GM12878 (cell line): ENCODE data around the gene SIVA1. TPM values are rescaled to one million over a fixed set of nuclear protein-coding genes. Genes with fewer than 3 reads are reported as not detected.

ENCODE experiments used
- ATAC-seq: fragments of 200-7000 bp; cut with Tn5 transposase; 3 replicates; pipeline ENCODE4 v1.9.1; 2020; ENCODE audit warnings: mild to moderate bottlenecking, moderate library complexity
- BruUV-seq: library from RNA; stranded (reverse); fragments of 400-500 nt; replicated peaks from 2 replicates; lab custom pipeline; 2021; lab: Mats Ljungman, UMichigan
- CTCF ChIA-PET: fragments of 300-600 bp; sonication (Branson Sonifier 250); formaldehyde crosslinking; extraction: SDS; loops from one replicate; lab custom pipeline; 2021; ENCODE audit warnings: inconsistent platforms; lab: Yijun Ruan, JAX
- POLR2A ChIA-PET: fragments of 350-600 bp; formaldehyde crosslinking; extraction: SDS; loops from one replicate; lab custom pipeline; 2021; ENCODE audit warnings: inconsistent platforms; lab: Charles Lee
- RAD21 ChIA-PET: fragments of 300-600 bp; sonication (Branson Sonifier 250); formaldehyde crosslinking; loops from one replicate; lab custom pipeline; 2023; ENCODE audit warnings: antibody characterized with exemption; ENCODE audit not compliant: unreplicated experiment; lab: Charles Lee
- SMC1A ChIA-PET: fragments of 300-600 bp; sonication (Branson Sonifier 250); formaldehyde crosslinking; loops from one replicate; lab custom pipeline; 2023; ENCODE audit not compliant: unreplicated experiment, uncharacterized antibody; lab: Charles Lee
- DNase-seq: peaks from one replicate; pipeline ENCODE4 v3.0.0-alpha.2; 2011; ENCODE audit warnings: low read depth, low spot score
- FAIRE-seq: peaks from 3 replicates; lab custom pipeline; 2011; peaks lifted over from hg19 to GRCh38; lab: Jason Lieb, UNC
- H2AFZ ChIP-seq: 2 replicates; pipeline ENCODE4 v1.6.0; 2011; ENCODE audit warnings: low read depth, low read length, control low read depth; ENCODE audit not compliant: control insufficient read depth
- H3K27ac ChIP-seq: 2 replicates; pipeline ENCODE4 v1.5.1; 2011; ENCODE audit warnings: control low read depth; ENCODE audit not compliant: control insufficient read depth, insufficient read depth
- H3K27me3 ChIP-seq, 2 experiments: replicated peaks in 1 of 2; 2 replicates each; pipeline versions ENCODE4 v1.6.0 to v1.6.1; 2011; ENCODE audit warnings: low read length in 1 of 2; ENCODE audit not compliant: control insufficient read depth in 2 of 2, insufficient read depth in 2 of 2
- H3K36me3 ChIP-seq, 2 experiments: 2 replicates each; pipeline ENCODE4 v1.5.1; 2011; ENCODE audit warnings: low read length in 1 of 2; ENCODE audit not compliant: control insufficient read depth in 2 of 2, insufficient read depth in 2 of 2
- H3K4me1 ChIP-seq: 2 replicates; pipeline ENCODE4 v1.6.1; 2011; ENCODE audit warnings: mild to moderate bottlenecking, low read length, moderate library complexity, mixed read lengths; ENCODE audit not compliant: control insufficient read depth, insufficient read depth
- H3K4me2 ChIP-seq: 2 replicates; pipeline ENCODE4 v1.6.0; 2011; ENCODE audit warnings: control low read depth; ENCODE audit not compliant: control insufficient read depth, insufficient read depth
- H3K4me3 ChIP-seq: fragments of 200-600 bp; sonication (generic); 2 replicates; pipeline ENCODE4 v1.5.1; 2016
- H3K79me2 ChIP-seq: 2 replicates; pipeline ENCODE4 v1.6.0; 2011; ENCODE audit warnings: low read length; ENCODE audit not compliant: control insufficient read depth, insufficient read depth
- H3K9ac ChIP-seq: 2 replicates; pipeline ENCODE4 v1.8.0; 2011; ENCODE audit warnings: low read length, control low read depth, mixed read lengths; ENCODE audit not compliant: control insufficient read depth, insufficient read depth
- H3K9me3 ChIP-seq: replicated peaks from 3 replicates; pipeline ENCODE4 v1.5.1; 2011; ENCODE audit warnings: mild to moderate bottlenecking, low read length; ENCODE audit not compliant: control insufficient read depth, insufficient read depth
- H4K20me1 ChIP-seq: 2 replicates; pipeline ENCODE4 v1.6.0; 2011; ENCODE audit not compliant: control insufficient read depth, insufficient read depth
- E2F4 ChIP-seq: IDR thresholded peaks from 2 replicates; pipeline ENCODE4 v1.6.1; 2012; ENCODE audit warnings: low read depth, low read length, improper control_type of control experiment
- EZH2 ChIP-seq: IDR thresholded peaks from 2 replicates; pipeline ENCODE4 v1.6.1; 2012; ENCODE audit warnings: low read depth, mild to moderate bottlenecking, control low read depth, inconsistent platforms, low read length, borderline replicate concordance; ENCODE audit not compliant: control insufficient read depth
- IRF4 ChIP-seq: IDR thresholded peaks from 2 replicates; pipeline ENCODE4 v1.6.1; 2011; ENCODE audit warnings: low read depth, low read length
- NR2F1 ChIP-seq: fragments of 450-650 bp; conservative IDR thresholded peaks from 2 replicates; pipeline ENCODE4 v1.6.1; 2017; ENCODE audit warnings: mild to moderate bottlenecking
- PAX8 ChIP-seq: fragments of 450-650 bp; IDR thresholded peaks from 2 replicates; pipeline ENCODE4 v1.6.1; 2017; ENCODE audit warnings: mild to moderate bottlenecking, moderate library complexity
- RUNX3 ChIP-seq: IDR thresholded peaks from 2 replicates; pipeline ENCODE4 v1.6.1; 2012; ENCODE audit warnings: low read length, inconsistent platforms
- SMC3 ChIP-seq: IDR thresholded peaks from 2 replicates; pipeline ENCODE4 v1.6.1; 2011; ENCODE audit warnings: low read length, improper control_type of control experiment, borderline replicate concordance
- SREBF1 ChIP-seq: IDR thresholded peaks from 2 replicates; pipeline ENCODE4 v1.6.1; 2012; ENCODE audit warnings: mild to moderate bottlenecking, low read length
- SUZ12 ChIP-seq: fragments of 200-600 bp; sonication (generic); IDR thresholded peaks from one replicate; pipeline ENCODE4 v1.6.1; 2018; ENCODE audit warnings: antibody characterized with exemption, mild to moderate bottlenecking; ENCODE audit not compliant: unreplicated experiment
- TAF1 ChIP-seq: IDR thresholded peaks from 2 replicates; pipeline ENCODE4 v1.6.1; 2011; ENCODE audit warnings: mild to moderate bottlenecking, low read depth, low read length, borderline replicate concordance
- ZNF384 ChIP-seq: IDR thresholded peaks from 2 replicates; pipeline ENCODE4 v1.6.1; 2012; ENCODE audit warnings: low read depth, mild to moderate bottlenecking, low read length, improper control_type of control experiment, borderline replicate concordance
- ZNF592 ChIP-seq: fragments of 450-650 bp; IDR thresholded peaks from 2 replicates; pipeline ENCODE4 v1.6.1; 2017; ENCODE audit warnings: mild to moderate bottlenecking, moderate library complexity
- ZSCAN29 ChIP-seq: fragments of 450-650 bp; IDR thresholded peaks from 2 replicates; pipeline ENCODE4 v1.6.1; 2017; ENCODE audit warnings: mild to moderate bottlenecking, moderate library complexity
- WGBS: methylation state at CpG from one replicate; pipeline ENCODE4 v1.1.6; 2016; ENCODE audit warnings: low lambda C conversion rate; ENCODE audit not compliant: insufficient replicate concordance, insufficient coverage; ENCODE audit errors: missing lambda C conversion rate; 5-methylcytosine and 5-hydroxymethylcytosine counted together
- in situ Hi-C: fragments of 300-500 bp; cut with MboI; formaldehyde crosslinking; loops from 9 replicates; pipeline ENCODE4 v1.14.3; 2018; ENCODE audit warnings: mixed read lengths
- intact Hi-C: fragments of 100-400 bp; cut with micrococcal nuclease; formaldehyde crosslinking; loops from one replicate; pipeline ENCODE4 v1.14.2; 2022; ENCODE audit not compliant: unreplicated experiment
- polyA plus RNA-seq, 11 experiments: library from polyadenylated mRNA; depleted of rRNA in 4 of 11; unstranded in 6 of 11; stranded (reverse) in 5 of 11; fragments of >200 nt; fragmentation: Nextera tagmentation in 4 of 11; fragmentation: Illumina TruSeq in 1 of 11; extraction: Ambion mirVana in 4 of 11; extraction: Trizol in 1 of 11; gene quantifications; 1 replicate in 1 of 11; 2 replicates in 10 of 11; pipeline versions ENCODE4 v1.2.1 to v1.2.3, GENCODE V29; 2011 to 2016; ENCODE audit warnings: inconsistent platforms in 2 of 11, missing spikeins in 2 of 11, low read depth in 1 of 11
- total RNA-seq, 4 experiments: library from RNA; depleted of rRNA in 3 of 4; stranded (reverse); fragments of >200 nt in 3 of 4; fragmentation: Illumina TruSeq in 1 of 4; extraction: Trizol in 1 of 4; gene quantifications; 2 replicates each; pipeline versions ENCODE4 v1.2.1 to v1.2.3, GENCODE V29; 2013 to 2021
- TF ChIP-seq, protein P1 (sequence below): fragments of 450-650 bp; IDR thresholded peaks from 2 replicates; pipeline ENCODE4 v1.6.1; 2017; ENCODE audit warnings: mild to moderate bottlenecking
- TF ChIP-seq, protein P2 (sequence below): IDR thresholded peaks from 2 replicates; pipeline ENCODE4 v1.6.1; 2012; ENCODE audit warnings: low read length, inconsistent platforms

Gene SIVA1
- total and polyA plus RNA-seq, 10 of the 15 experiments (the other 5 are each of a cell fraction or from before 2014, with no cell fraction given): 4.6 to 282 (median 106) TPM

DNA sequence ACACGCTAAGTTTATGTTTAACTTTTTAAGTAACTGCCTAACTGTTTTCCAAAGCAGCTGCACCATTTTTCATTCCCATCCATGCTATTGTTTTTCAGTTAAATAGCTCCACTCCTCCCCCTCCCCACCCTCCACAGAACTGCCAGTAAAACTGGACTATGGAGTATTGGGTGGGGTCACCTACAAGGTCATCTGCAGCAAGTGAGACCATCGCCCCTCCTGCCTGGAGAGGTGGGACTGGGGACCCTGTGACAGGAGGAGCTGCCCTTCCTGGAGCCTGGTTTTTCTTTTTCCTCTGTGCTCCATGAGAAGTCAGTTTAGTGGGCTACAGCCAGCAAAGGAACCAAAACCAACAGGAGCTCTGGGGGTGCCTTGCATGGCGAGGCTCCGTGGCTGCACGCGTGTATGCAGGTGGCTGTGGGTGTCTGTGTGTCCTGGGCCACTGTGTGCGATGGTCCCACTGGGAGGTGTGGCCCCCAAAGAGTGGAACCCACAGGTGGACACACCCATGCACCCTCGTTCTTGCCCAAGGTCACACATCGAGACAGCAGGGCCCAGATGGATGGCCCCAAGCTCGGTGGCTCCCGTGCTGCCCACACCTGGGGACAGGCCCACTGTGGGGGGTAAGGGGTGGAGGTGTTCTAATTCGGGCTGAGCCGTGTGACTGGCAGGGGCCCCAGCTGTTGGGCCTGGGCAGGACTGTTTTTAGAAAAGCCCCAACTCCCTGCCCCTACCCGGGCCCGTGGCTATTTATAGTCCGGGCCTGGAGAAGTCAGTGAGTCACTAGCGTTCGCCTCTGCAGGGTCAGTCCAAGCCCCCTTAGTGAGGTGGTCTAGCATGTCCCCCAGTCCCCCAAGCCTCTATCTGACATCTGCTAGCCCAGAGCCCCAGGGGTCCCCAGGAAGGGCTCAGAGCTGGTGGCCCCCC, 31.2 kb upstream of the SIVA1 start:
- RAD21 ChIA-PET: no interaction called here

More for the DNA sequence above, 31.2 kb upstream of the SIVA1 start:
- H3K9me3 ChIP-seq: no peaks in the 10 kb centered on the region
- WGBS: 69% methylated on average over 18 of the region's 18 CpGs
- POLR2A ChIA-PET: no interaction called here
- H3K4me1 ChIP-seq: no peaks in the 10 kb centered on the region
- in situ Hi-C loops (no loop called here), intact Hi-C loops (no loop called here)
- H3K9ac ChIP-seq: no peak overlapping the region
- no peaks in the 10 kb centered on the region for H3K79me2 ChIP-seq
- SMC1A ChIA-PET: interaction anchor here (0.9 kb wide), 1 partner anchor 41 kb away, joined by 4 read pairs; no protein-coding TSS in a partner anchor
- H3K4me3 ChIP-seq: no peak overlapping the region
- no peak overlapping the region for H3K27ac ChIP-seq
- H3K36me3 ChIP-seq: no peaks in the 10 kb centered on the region
- FAIRE-seq: no peak
- no peak overlapping the region for H2AFZ ChIP-seq
- H3K27me3 ChIP-seq: peaks cover 0 to 4% of the 10 kb centered on the region in 2 experiments; a peak in 1 of 4 replicates
- DNase-seq: no peak
- H3K4me2 ChIP-seq: no peak overlapping the region
- ATAC-seq: no peak
- TF ChIP-seq NR2F1 (no peak), RUNX3 (no peak), SREBF1 (no peak), SUZ12 (no peak), ZSCAN29 (no peak), ZNF592 (no peak), PAX8 (no peak), IRF4 (no peak), ZNF384 (no peak), SMC3 (no peak), TAF1 (no peak), E2F4 (no peak), EZH2 (no peak)
- TF ChIP-seq, protein P1, sequence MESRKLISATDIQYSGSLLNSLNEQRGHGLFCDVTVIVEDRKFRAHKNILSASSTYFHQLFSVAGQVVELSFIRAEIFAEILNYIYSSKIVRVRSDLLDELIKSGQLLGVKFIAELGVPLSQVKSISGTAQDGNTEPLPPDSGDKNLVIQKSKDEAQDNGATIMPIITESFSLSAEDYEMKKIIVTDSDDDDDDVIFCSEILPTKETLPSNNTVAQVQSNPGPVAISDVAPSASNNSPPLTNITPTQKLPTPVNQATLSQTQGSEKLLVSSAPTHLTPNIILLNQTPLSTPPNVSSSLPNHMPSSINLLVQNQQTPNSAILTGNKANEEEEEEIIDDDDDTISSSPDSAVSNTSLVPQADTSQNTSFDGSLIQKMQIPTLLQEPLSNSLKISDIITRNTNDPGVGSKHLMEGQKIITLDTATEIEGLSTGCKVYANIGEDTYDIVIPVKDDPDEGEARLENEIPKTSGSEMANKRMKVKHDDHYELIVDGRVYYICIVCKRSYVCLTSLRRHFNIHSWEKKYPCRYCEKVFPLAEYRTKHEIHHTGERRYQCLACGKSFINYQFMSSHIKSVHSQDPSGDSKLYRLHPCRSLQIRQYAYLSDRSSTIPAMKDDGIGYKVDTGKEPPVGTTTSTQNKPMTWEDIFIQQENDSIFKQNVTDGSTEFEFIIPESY: no peak
- TF ChIP-seq, protein P2, sequence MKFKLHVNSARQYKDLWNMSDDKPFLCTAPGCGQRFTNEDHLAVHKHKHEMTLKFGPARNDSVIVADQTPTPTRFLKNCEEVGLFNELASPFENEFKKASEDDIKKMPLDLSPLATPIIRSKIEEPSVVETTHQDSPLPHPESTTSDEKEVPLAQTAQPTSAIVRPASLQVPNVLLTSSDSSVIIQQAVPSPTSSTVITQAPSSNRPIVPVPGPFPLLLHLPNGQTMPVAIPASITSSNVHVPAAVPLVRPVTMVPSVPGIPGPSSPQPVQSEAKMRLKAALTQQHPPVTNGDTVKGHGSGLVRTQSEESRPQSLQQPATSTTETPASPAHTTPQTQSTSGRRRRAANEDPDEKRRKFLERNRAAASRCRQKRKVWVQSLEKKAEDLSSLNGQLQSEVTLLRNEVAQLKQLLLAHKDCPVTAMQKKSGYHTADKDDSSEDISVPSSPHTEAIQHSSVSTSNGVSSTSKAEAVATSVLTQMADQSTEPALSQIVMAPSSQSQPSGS: no peak
- CTCF ChIA-PET: interaction anchor here (0.9 to 1.4 kb wide), 3 partner anchors 29 to 64 kb away, joined by 3 to 4 read pairs (median 4); no protein-coding TSS in a partner anchor
- no TSS peak for BruUV-seq
- no peaks in the 10 kb centered on the region for H4K20me1 ChIP-seq
